Measurements from ENCODE around the gene DONSON.

DNA sequence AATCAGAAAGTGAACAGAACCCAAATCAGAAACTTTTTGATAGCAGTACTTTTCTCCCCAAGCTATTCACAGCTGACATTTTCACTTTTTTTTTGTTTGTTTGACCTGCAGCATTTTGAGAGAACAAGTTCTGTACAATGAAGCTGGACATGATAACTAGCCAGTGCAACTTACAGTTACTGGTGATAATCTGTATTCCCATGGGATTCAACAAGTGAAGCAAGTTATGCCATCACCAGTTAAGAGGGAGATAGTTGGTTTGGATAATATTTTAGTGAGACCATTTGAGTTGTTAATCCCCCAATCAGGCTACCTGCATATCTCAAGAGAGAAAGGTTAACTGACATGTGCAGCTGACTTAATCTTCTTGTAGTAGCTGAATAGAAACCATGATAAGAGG lies 27.5 kb downstream of the DONSON start:
- TF ChIP-seq RAD21 (CRISPR knock-in tag; IDR thresholded peaks at IDR 0.05) (no peak), RELA (CRISPR knock-in tag; IDR thresholded peaks at IDR 0.05) (no peak), HMGXB4 (CRISPR knock-in tag; IDR thresholded peaks at IDR 0.05; ENCODE audit: borderline replicate concordance in 1 of 2, low read depth in 1 of 2) (no peak), CTCF (CRISPR knock-in tag; IDR thresholded peaks at IDR 0.05) (no peak), TCF12 (IDR thresholded peaks at IDR 0.05) (no peak), TCF12 (CRISPR knock-in tag; IDR thresholded peaks at IDR 0.05) (no peak), BCL6 (CRISPR knock-in tag; IDR thresholded peaks at IDR 0.05) (no peak), TRIM22 (IDR thresholded peaks at IDR 0.05) (no peak), RFX5 (IDR thresholded peaks at IDR 0.05; ENCODE audit: low read depth, low read length) (no peak)
